HG03095 (cell line): ENCODE measurements around the gene IP6K3.

Experiments used
- ATAC-seq: cut with Tn5 transposase; IDR thresholded peaks from one replicate; pipeline ENCODE4 v1.9.1; 2021; ENCODE audit warnings: moderate library complexity; ENCODE audit not compliant: unreplicated experiment

The IP6K3 gene

DNA sequence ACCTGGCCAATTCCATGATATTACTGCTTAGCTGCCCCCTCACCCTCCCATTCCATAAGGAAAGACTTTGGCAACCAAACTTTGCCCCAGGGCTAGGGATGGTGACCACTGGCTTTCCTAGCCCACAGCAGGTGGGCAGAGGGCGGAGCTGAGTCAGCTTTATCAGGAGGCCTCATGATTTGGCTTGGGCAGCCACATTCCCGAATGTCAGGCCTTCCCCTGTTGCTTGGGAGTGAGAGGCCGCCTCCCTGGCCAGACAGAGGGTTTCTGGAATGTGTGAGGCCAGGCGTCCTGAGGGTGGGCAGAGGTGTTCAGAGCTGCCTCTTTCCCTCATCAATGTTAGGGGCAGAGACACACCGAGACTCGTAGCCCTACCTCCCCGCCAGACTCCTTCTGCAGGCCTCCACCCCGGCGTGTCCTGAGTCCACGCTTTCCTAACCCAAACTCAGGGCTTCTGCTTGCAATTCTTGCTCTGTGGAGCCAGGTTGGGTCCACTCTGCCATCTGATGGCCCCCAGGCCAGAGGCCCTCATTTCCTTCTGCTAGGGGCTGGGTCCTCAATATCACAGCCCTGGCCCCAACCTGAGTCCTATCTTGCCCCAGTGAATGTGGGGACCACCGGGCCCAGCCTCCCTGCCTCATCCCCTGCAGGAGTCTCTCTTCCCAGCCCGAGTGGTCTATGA lies 54.5 kb downstream of the IP6K3 start:
- no peak for ATAC-seq

GRCh38 chr6:33691456-33692077 lies 55.1 kb downstream of the IP6K3 start:
- ATAC-seq: no peak

DNA sequence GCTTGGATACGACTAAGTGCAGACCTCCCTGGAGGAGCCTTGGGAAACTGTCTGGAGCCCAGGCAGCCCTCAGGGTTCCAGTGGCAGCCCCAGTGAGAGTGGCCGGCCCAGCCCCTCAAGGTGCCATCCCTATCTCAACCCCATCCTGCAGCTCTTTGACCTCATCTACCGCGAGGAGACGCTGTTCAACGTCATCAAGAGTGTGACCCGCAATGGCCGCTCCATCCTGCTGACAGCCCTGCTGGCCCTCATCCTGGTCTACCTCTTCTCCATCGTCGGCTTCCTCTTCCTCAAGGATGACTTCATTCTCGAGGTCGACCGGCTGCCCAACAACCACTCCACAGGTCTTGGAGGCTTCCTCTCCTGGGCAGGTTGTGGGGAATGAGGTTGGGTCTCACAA lies 55.9 kb downstream of the IP6K3 start:
- ATAC-seq: no peak

DNA sequence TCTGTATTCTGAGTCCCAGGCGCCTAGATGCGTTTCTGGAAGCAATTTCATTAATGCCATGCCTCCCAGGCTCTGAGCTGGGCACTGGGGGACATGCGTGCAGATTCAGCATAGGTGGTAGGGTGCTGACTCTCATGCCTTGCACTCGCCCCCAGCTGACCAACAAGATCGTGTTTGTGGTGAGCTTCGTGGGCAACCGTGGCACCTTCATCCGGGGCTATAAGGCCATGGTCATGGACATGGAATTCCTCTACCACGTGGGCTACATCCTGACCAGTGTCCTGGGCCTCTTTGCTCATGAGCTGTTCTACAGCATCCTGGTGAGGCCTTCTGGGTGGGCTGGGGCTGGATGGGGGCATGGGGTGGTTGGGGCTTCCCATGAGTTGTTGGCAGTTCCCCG lies 56.8 kb downstream of the IP6K3 start:
- ATAC-seq: no peak

GRCh38 chr6:33689148-33689494 lies 57.6 kb downstream of the IP6K3 start:
- ATAC-seq: no peak

GRCh38 chr6:33688451-33689147 lies 58.1 kb downstream of the IP6K3 start:
- no peak for ATAC-seq

GRCh38 chr6:33688006-33688405 lies 58.7 kb downstream of the IP6K3 start:
- no peak for ATAC-seq

GRCh38 chr6:33686981-33687975 lies 59.4 kb downstream of the IP6K3 start:
- no peak for ATAC-seq

DNA sequence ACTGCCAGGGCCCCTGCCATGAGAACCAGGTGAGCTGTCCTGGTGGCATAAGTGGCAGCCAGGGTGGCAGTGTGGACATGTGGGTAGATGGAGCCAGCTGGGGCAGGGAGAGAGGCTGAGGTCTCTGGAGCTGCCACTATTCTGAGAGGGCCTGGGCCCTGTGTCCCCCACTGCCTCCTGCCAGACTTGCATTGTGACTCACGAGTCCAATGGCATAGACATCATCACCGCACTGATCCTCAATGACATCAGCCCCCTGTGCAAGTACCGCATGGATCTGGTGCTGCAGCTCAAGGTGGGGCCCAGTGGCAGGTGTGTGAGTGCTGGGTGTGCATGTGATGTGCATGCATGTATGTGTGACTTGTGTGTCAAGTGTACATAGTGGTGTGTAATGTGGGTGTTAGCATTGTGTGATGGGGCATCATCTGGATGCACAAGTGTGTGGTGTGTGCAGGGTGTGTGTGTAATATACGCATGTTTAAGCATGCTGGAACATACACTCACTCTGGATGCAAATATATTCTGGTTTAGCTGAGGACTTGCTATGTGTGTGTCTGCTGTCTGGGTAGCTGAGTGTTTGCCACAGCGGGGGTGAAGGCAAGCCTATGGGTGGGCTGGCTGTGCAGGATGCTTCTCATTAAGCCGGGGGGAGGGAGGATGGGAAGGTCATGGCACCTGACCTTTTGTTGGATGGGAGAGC lies 60.3 kb downstream of the IP6K3 start:
- ATAC-seq: no peak

- ATAC-seq: no peak
Observed at GRCh38 chr6:33685411-33686224, 61.1 kb downstream of the IP6K3 start.

GRCh38 chr6:33684983-33685382 lies 61.7 kb downstream of the IP6K3 start:
- ATAC-seq: no peak

DNA sequence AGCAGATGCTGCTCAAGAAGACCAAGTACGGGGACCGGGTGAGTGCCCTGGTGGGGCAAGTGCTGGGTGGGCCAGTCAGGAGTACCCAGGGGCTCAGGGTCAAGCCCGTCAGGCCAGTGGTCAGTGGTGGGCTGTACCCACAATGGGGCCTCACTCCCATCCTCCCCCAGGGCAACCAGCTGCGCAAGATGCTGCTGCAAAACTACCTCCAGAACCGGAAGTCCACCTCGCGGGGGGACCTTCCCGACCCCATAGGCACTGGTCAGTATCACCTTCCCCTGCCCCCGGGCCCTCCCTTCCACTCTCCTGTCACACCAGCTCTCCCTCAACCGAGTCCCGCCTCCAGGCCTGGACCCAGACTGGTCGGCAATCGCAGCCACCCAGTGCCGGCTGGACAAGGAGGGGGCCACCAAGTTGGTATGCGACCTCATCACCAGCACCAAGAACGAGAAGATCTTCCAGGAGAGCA lies 62.2 kb downstream of the IP6K3 start:
- ATAC-seq: no peak

- ATAC-seq: no peak
Observed at GRCh38 chr6:33683576-33684427, 62.9 kb downstream of the IP6K3 start.

DNA sequence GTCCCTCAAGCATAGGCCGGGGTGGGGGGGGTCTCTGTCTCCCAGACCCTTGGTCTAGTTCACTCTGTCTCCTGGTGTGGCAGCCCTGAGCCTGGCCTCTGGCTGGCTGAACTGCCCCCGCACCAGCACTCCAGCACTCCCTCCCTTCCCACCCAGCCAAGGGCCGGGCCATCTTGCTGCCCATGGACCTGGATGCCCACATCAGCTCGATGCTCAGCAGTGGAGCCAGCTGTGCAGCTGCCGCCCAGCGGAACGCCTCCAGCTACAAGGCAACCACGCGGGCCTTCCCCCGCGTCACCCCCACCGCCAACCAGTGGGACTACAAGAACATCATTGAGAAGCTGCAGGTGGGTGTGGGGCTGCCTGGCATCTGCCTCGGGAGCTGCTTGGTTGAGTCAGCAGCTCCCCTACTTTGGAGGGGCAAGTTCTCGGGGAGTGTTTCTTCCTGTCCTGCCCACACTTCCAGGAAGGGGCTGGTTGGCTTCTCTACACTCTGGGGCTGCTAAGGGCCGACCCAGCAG lies 63.6 kb downstream of the IP6K3 start:
- no peak for ATAC-seq

DNA sequence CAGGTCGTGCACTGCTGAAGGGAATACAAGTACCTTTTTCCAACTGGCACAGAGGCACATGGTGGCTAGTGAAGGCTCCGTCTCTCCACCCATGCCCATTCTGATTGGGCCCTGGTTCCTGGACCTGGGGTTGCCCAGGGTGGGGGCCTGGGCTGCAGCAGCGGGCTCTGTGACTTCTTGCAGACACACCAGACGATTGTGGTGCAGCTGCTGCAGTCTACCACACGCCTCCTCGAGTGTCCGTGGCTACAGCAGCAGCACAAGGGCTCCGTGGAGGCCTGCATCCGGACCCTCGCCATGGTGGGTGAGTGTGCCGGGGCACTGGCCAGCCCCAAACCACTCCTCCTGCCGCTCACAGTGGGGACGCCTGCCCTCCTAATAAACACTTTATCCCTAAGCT lies 64.4 kb downstream of the IP6K3 start:
- no peak for ATAC-seq

- no peak for ATAC-seq
Observed at GRCh38 chr6:33679761-33680160, 66.9 kb downstream of the IP6K3 start.

GRCh38 chr6:33678932-33679490 lies 67.7 kb downstream of the IP6K3 start:
- ATAC-seq: no peak
